ENCODE data around the gene PTGR3. TPM values are rescaled to one million over a fixed set of nuclear protein-coding genes. Genes with fewer than 3 reads are reported as not detected.

The PTGR3 gene
- total RNA-seq, 4 donors from 2014 or later = 24.9 to 46.8 (median 29.6) TPM

- Histone ChIP-seq H3K9me3 (peaks cover 0 to 6% (median 0%) of the 10 kb centered on the region in 3 donors), H3K27me3 (no peaks in the 10 kb centered on the region), H3K27ac (no peak overlapping the region), H3K4me1 (peaks cover 0 to 12% (median 3%) of the 10 kb centered on the region in 3 donors), H3K4me3 (no peak overlapping the region), H3K36me3 (no peaks in the 10 kb centered on the region)
- no peak for TF ChIP-seq CTCF (IDR thresholded peaks at IDR 0.05)
- TF ChIP-seq POLR2AphosphoS5 (IDR thresholded peaks at IDR 0.05) = no peak
- no peak for TF ChIP-seq POLR2A (IDR thresholded peaks at IDR 0.05)
- no peak for TF ChIP-seq EP300 (IDR thresholded peaks at IDR 0.05)
- no peak for ATAC-seq
- 81% methylated on average over 5 of the region's 9 CpGs; no CpG with 5 or more reads in 1 of the 2 donors for WGBS, 2 donors (ENCODE audit: low coverage in 1 of 2)
Measured at GRCh38 chr18:75159238-75159518, 49.8 kb downstream of the PTGR3 start.

Other genes starting within 250 kb of the PTGR3 start
- 10 to 100 TPM; 22.3 to 41.7 (median 33.8) TPM for gene TSHZ1, start 1.7 kb upstream of the PTGR3 start, total RNA-seq
- gene SMIM21, start 218.6 kb upstream of the PTGR3 start, total RNA-seq = not detected

All from gastroesophageal sphincter (tissue), 4 donors.